Activated B cell treated with CpG ODN at 0.5 μM for 24 hours (primary cell): Measurements from ENCODE around the gene SMARCA4. TPM values are rescaled to one million over a fixed set of nuclear protein-coding genes. Genes with fewer than 3 reads are reported as not detected.

ENCODE experiments used
- ATAC-seq: fragments of 200-7000 bp; cut with Tn5 transposase; one replicate; pipeline ENCODE4 v1.10.0; 2021; ENCODE audit warnings: low read depth, mild to moderate bottlenecking, moderate library complexity
- CTCF ChIA-PET: fragments of 350-600 bp; sonication (Branson Sonifier 250); formaldehyde crosslinking; loops from one replicate; lab custom pipeline; 2021; ENCODE audit warnings: antibody characterized with exemption; lab: Charles Lee
- POLR2A ChIA-PET: fragments of 350-600 bp; sonication (Branson Sonifier 250); formaldehyde crosslinking; loops from one replicate; lab custom pipeline; 2021; ENCODE audit warnings: antibody characterized with exemption; lab: Charles Lee
- DNase-seq: peaks from one replicate; pipeline ENCODE4 v3.0.0; 2022
- H3K27ac Mint-ChIP-seq: one replicate; pipeline ENCODE4 v1.8.0; 2020; ENCODE audit warnings: mixed read lengths
- H3K27me3 Mint-ChIP-seq: one replicate; pipeline ENCODE4 v1.8.0; 2021; ENCODE audit warnings: mixed read lengths
- H3K36me3 Mint-ChIP-seq: one replicate; pipeline ENCODE4 v1.8.0; 2021; ENCODE audit warnings: low read depth, mixed read lengths
- H3K4me1 Mint-ChIP-seq: one replicate; pipeline ENCODE4 v1.8.0; 2021; ENCODE audit warnings: mixed read lengths
- H3K4me3 Mint-ChIP-seq: one replicate; pipeline ENCODE4 v1.8.0; 2020; ENCODE audit warnings: mild to moderate bottlenecking, mixed read lengths
- H3K9me3 Mint-ChIP-seq: one replicate; pipeline ENCODE4 v1.8.0; 2020; ENCODE audit warnings: mixed read lengths
- intact Hi-C: fragments of 100-400 bp; cut with micrococcal nuclease; formaldehyde crosslinking; loops from one replicate; pipeline ENCODE4 v1.15.1; 2024
- total RNA-seq: library from RNA; stranded (reverse); gene quantifications from 2 replicates; pipeline ENCODE4 v1.2.3, GENCODE V29; 2022
- TF ChIP-seq, protein P1 (sequence below): fragments of 200-600 bp; IDR thresholded peaks from one replicate; pipeline ENCODE4 v1.8.0; 2022; ENCODE audit warnings: antibody characterized with exemption, mild to moderate bottlenecking

Gene SMARCA4
- total RNA-seq, 1 donor from 2014 or later = 93.6 TPM

DNA sequence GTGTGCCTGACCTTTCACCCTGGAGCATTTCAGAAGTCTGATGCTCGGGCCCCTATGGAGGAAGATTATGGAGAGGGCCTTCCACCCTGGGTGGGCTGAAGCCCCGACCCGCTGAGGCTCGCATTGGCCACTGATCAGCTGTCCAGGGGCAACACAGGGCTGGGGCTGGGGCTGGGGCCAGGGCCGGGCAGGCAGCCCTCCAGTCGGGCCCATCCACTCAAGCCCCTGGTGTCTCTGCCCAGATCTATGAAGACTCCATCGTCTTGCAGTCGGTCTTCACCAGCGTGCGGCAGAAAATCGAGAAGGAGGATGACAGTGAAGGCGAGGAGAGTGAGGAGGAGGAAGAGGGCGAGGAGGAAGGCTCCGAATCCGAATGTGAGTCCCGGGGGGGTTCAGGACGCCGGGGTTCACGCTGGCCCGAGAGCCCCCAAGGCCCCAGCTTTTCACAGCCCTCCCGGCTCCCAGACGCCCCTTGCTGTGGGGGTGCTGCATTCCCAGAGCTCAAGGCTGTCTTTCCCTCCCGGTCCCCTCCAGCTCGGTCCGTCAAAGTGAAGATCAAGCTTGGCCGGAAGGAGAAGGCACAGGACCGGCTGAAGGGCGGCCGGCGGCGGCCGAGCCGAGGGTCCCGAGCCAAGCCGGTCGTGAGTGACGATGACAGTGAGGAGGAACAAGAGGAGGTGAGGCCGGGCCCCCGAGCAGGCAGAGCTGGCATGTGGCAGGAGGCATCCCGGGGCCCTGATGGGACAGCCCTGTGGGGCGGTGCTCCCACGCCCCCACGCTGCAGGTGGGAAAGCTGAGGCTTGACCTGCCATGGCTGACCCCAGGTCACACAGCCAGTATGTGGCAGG, 98.9 kb downstream of the SMARCA4 start:
- H3K4me3 Mint-ChIP-seq = no peak overlapping the region
- H3K27me3 Mint-ChIP-seq = peaks cover under 1% of the 10 kb centered on the region
- H3K27ac Mint-ChIP-seq = no peak overlapping the region
- H3K4me1 Mint-ChIP-seq = peaks cover under 1% of the 10 kb centered on the region
- CTCF ChIA-PET = no interaction called here
- H3K36me3 Mint-ChIP-seq = peaks cover 48% of the 10 kb centered on the region
- DNase-seq (no peak), ATAC-seq (no peak)
- POLR2A ChIA-PET = interaction anchor here (0.6 kb wide), 1 partner anchor 27 kb away, joined by 3 read pairs; no protein-coding TSS in a partner anchor
- TF ChIP-seq, protein P1, sequence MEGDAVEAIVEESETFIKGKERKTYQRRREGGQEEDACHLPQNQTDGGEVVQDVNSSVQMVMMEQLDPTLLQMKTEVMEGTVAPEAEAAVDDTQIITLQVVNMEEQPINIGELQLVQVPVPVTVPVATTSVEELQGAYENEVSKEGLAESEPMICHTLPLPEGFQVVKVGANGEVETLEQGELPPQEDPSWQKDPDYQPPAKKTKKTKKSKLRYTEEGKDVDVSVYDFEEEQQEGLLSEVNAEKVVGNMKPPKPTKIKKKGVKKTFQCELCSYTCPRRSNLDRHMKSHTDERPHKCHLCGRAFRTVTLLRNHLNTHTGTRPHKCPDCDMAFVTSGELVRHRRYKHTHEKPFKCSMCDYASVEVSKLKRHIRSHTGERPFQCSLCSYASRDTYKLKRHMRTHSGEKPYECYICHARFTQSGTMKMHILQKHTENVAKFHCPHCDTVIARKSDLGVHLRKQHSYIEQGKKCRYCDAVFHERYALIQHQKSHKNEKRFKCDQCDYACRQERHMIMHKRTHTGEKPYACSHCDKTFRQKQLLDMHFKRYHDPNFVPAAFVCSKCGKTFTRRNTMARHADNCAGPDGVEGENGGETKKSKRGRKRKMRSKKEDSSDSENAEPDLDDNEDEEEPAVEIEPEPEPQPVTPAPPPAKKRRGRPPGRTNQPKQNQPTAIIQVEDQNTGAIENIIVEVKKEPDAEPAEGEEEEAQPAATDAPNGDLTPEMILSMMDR = no peak
- intact Hi-C loops = no loop called here
- H3K9me3 Mint-ChIP-seq = no peaks in the 10 kb centered on the region

DNA sequence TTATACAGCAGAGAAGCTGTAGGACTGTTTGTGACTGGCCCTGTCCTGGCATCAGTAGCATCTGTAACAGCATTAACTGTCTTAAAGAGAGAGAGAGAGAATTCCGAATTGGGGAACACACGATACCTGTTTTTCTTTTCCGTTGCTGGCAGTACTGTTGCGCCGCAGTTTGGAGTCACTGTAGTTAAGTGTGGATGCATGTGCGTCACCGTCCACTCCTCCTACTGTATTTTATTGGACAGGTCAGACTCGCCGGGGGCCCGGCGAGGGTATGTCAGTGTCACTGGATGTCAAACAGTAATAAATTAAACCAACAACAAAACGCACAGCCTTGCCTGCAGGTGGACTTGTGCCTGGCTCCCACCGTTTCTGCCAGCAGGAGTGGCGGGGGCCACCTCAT, 101.1 kb downstream of the SMARCA4 start:
- POLR2A ChIA-PET = interaction anchor here (0.6 kb wide), 1 partner anchor 31 kb away, joined by 3 read pairs; no protein-coding TSS in a partner anchor
- Mint-ChIP-seq H3K4me3 (no peak overlapping the region), H3K4me1 (no peaks in the 10 kb centered on the region), H3K36me3 (peaks cover 45% of the 10 kb centered on the region), H3K27ac (no peak overlapping the region), H3K9me3 (no peaks in the 10 kb centered on the region), H3K27me3 (no peaks in the 10 kb centered on the region)
- DNase-seq (no peak), ATAC-seq (no peak)
- CTCF ChIA-PET = no interaction called here
- TF ChIP-seq, protein P1 = no peak
- intact Hi-C loops = no loop called here

DNA sequence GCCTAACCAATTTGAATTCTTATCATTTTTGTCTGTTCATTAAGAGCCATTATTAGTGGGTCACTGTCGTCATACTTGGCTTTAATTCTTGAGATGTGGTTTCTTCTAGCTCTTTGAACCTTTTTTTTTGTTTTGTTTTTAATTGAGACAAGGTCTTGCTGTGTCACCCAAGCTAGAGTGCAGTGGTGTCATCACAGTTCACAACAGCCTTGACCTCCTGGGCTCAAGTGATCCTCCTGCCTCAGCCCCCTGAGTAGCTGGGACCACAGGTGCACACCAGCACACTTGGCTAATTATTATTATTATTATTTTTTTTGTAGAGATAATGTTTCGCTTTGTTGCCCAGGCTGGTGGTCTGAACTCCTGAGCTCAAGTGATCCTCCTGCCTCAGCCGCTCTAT, 102.6 kb downstream of the SMARCA4 start:
- Mint-ChIP-seq H3K27me3 (no peaks in the 10 kb centered on the region), H3K27ac (no peak overlapping the region), H3K4me3 (no peak overlapping the region), H3K36me3 (peaks cover 46% of the 10 kb centered on the region), H3K9me3 (peaks cover 6% of the 10 kb centered on the region), H3K4me1 (no peaks in the 10 kb centered on the region)
- CTCF ChIA-PET = interaction anchor here (1.2 kb wide), 1 partner anchor 63 kb away, joined by 3 read pairs; no protein-coding TSS in a partner anchor
- POLR2A ChIA-PET = no interaction called here
- TF ChIP-seq, protein P1 = no peak
- intact Hi-C loops = no loop called here
- ATAC-seq = no peak
- no peak for DNase-seq

DNA sequence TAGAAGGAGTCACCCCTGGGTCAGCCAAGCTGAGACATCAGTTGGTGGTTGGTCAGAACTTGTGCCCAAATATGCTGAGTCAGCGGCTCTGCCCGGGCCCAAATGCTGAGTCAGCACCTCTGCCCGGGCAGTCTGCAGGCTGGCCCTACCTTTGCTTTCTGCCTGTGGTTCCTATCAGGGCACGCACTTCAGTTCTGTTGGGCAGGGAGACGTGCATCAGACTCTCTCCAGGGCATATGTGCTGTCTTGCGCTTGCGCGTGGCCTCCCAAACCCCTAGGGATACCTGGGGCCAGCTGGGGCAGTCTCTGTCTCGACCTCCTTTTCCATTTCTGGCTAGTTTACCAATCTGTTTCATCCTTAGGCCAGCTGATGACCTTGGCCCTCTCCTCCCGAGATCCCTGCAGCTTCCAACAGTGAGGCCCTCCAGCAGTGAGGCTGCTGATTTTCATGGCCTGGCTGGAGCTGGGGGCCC, 104.0 kb downstream of the SMARCA4 start:
- H3K36me3 Mint-ChIP-seq = peaks cover 38% of the 10 kb centered on the region
- ChIA-PET POLR2A (no interaction called here), CTCF (no interaction called here)
- DNase-seq (no peak), ATAC-seq (no peak)
- H3K9me3 Mint-ChIP-seq = peaks cover 6% of the 10 kb centered on the region
- TF ChIP-seq, protein P1 = no peak
- no peak overlapping the region for H3K4me3 Mint-ChIP-seq
- no peak overlapping the region for H3K27ac Mint-ChIP-seq
- H3K27me3 Mint-ChIP-seq = peaks cover 2% of the 10 kb centered on the region
- intact Hi-C loops = no loop called here
- no peaks in the 10 kb centered on the region for H3K4me1 Mint-ChIP-seq

DNA sequence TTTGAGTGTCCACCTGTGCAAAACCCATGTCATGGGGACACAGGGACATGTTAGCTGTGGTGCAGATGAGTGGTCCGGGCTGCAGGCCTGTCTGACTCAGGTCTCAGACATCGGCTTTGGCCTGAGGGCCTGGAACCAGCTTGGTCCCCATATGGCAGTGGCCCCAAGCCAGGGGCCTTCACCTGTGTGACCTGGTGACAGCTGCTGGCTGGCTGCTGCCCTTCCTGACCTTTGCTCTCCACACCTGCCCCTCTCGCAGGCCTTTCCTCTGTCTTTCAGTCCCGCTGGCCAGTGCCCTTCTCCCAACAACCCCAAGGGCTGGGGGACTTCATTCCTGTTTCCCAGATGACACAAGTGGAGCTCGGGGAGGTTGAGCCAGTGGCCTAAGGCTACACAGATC, 105.5 kb downstream of the SMARCA4 start:
- CTCF ChIA-PET = no interaction called here
- Mint-ChIP-seq H3K9me3 (peaks cover 6% of the 10 kb centered on the region), H3K4me1 (no peaks in the 10 kb centered on the region), H3K36me3 (peaks cover 30% of the 10 kb centered on the region), H3K27me3 (peaks cover 2% of the 10 kb centered on the region), H3K27ac (no peak overlapping the region), H3K4me3 (no peak overlapping the region)
- DNase-seq = no peak
- ATAC-seq = no peak
- intact Hi-C loops = no loop called here
- TF ChIP-seq, protein P1 = no peak
- POLR2A ChIA-PET = no interaction called here
